WTC11 (cell line): ENCODE measurements around the gene UGGT2. TPM values are rescaled to one million over a fixed set of nuclear protein-coding genes. Genes with fewer than 3 reads are reported as not detected.
"Not testable (repeated sequence)": the region's sequence is repeated elsewhere in the genome, so short reads cannot be mapped to it uniquely, and the experiment has no call there.

ENCODE experiments used
- ATAC-seq: fragments of 200-7000 bp; cut with Tn5 transposase; 2 replicates; pipeline ENCODE4 v1.10.0; 2021; ENCODE audit warnings: mild to moderate bottlenecking, moderate library complexity
- CTCF ChIA-PET: fragments of 300-600 bp; sonication (Branson Sonifier 250); formaldehyde crosslinking; loops from one replicate; lab custom pipeline; 2021; ENCODE audit warnings: antibody characterized with exemption; lab: Charles Lee
- POLR2A ChIA-PET: fragments of 350-600 bp; sonication (Branson Sonifier 250); formaldehyde crosslinking; loops from one replicate; lab custom pipeline; 2021; ENCODE audit warnings: antibody characterized with exemption; lab: Charles Lee
- DNase-seq: peaks from one replicate; pipeline ENCODE4 v3.0.0; 2021; ENCODE audit warnings: low spot score
- H3K27ac Mint-ChIP-seq: 2 replicates; pipeline ENCODE4 v1.8.0; 2021; ENCODE audit warnings: mixed read lengths
- H3K27me3 Mint-ChIP-seq: 2 replicates; pipeline ENCODE4 v1.8.0; 2021; ENCODE audit warnings: low read depth, mild to moderate bottlenecking, moderate library complexity, mixed read lengths
- H3K36me3 Mint-ChIP-seq: 2 replicates; pipeline ENCODE4 v1.8.0; 2021; ENCODE audit warnings: mixed read lengths
- H3K4me1 Mint-ChIP-seq: 2 replicates; pipeline ENCODE4 v1.8.0; 2022; ENCODE audit warnings: mixed read lengths
- H3K4me3 Mint-ChIP-seq: 2 replicates; pipeline ENCODE4 v1.8.0; 2021; ENCODE audit warnings: mild to moderate bottlenecking, moderate library complexity, mixed read lengths
- H3K9me3 Mint-ChIP-seq: 2 replicates; pipeline ENCODE4 v1.8.0; 2021; ENCODE audit warnings: mixed read lengths
- E2F1 ChIP-seq: sonication (generic); formaldehyde crosslinking; IDR thresholded peaks from 2 replicates; pipeline ENCODE4 v1.8.0; 2022; ENCODE audit warnings: mild to moderate bottlenecking, missing genetic modification reagents
- ESRRA ChIP-seq: sonication (generic); formaldehyde crosslinking; IDR thresholded peaks from 2 replicates; pipeline ENCODE4 v1.8.1; 2022; ENCODE audit warnings: mild to moderate bottlenecking, missing genetic modification reagents, borderline replicate concordance
- ETV6 ChIP-seq: sonication (generic); formaldehyde crosslinking; IDR thresholded peaks from 2 replicates; pipeline ENCODE4 v1.8.1; 2022; ENCODE audit warnings: mild to moderate bottlenecking, missing genetic modification reagents
- GABPB1 ChIP-seq: sonication (generic); formaldehyde crosslinking; IDR thresholded peaks from 2 replicates; pipeline ENCODE4 v1.8.1; 2023; ENCODE audit warnings: mild to moderate bottlenecking, missing genetic modification reagents
- GRHL2 ChIP-seq: fragments of 250-450 bp; sonication (Bioruptor Pico); IDR thresholded peaks from 2 replicates; pipeline ENCODE4 v1.8.0; 2022; ENCODE audit warnings: mild to moderate bottlenecking, moderate library complexity; ENCODE audit not compliant: insufficient replicate concordance, severe bottlenecking
- GTF2I ChIP-seq: fragments of 250-450 bp; sonication (Bioruptor Pico); conservative IDR thresholded peaks from 2 replicates; pipeline ENCODE4 v1.4.0; 2021; ENCODE audit warnings: mild to moderate bottlenecking
- MYBL2 ChIP-seq: sonication (generic); formaldehyde crosslinking; IDR thresholded peaks from 2 replicates; pipeline ENCODE4 v1.8.1; 2023; ENCODE audit warnings: mild to moderate bottlenecking, moderate library complexity, missing genetic modification reagents
- OVOL2 ChIP-seq: fragments of 250-450 bp; sonication (Bioruptor Pico); IDR thresholded peaks from 2 replicates; pipeline ENCODE4 v1.9.0; 2021; ENCODE audit warnings: mild to moderate bottlenecking, borderline replicate concordance
- PRDM15 ChIP-seq: sonication (generic); formaldehyde crosslinking; IDR thresholded peaks from 2 replicates; pipeline ENCODE4 v1.8.0; 2022; ENCODE audit warnings: missing genetic modification reagents
- USF2 ChIP-seq: sonication (generic); formaldehyde crosslinking; IDR thresholded peaks from 2 replicates; pipeline ENCODE4 v1.8.1; 2023; ENCODE audit warnings: mild to moderate bottlenecking, missing genetic modification reagents, moderate library complexity
- ZNF232 ChIP-seq: sonication (generic); formaldehyde crosslinking; IDR thresholded peaks from 2 replicates; pipeline ENCODE4 v1.8.0; 2022; ENCODE audit warnings: mild to moderate bottlenecking, missing genetic modification reagents
- ZNF263 ChIP-seq: sonication (generic); formaldehyde crosslinking; IDR thresholded peaks from 2 replicates; pipeline ENCODE4 v1.8.1; 2022; ENCODE audit warnings: low read depth, mild to moderate bottlenecking, moderate library complexity, missing genetic modification reagents
- ZNF317 ChIP-seq: sonication (generic); formaldehyde crosslinking; IDR thresholded peaks from 2 replicates; pipeline ENCODE4 v1.8.1; 2023; ENCODE audit warnings: low read depth, mild to moderate bottlenecking, moderate library complexity, missing genetic modification reagents, borderline replicate concordance
- total RNA-seq: library from RNA; stranded (reverse); gene quantifications from 3 replicates; pipeline ENCODE4 v1.2.3, GENCODE V29; 2021

UGGT2 gene
- total RNA-seq, 1 experiment from 2014 or later = 31.1 TPM

- no peak for TF ChIP-seq ZNF263 (CRISPR knock-in tag)
Measured at GRCh38 chr13:95784900-95785290, 268.3 kb downstream of the UGGT2 start (continued).

- Mint-ChIP-seq H3K36me3 (peaks cover 20% of the 10 kb centered on the region), H3K27me3 (no peaks in the 10 kb centered on the region), H3K27ac (no peak overlapping the region), H3K4me1 (peaks cover 5% of the 10 kb centered on the region; the same call in 1 of the 2 replicates), H3K9me3 (peaks cover 9% of the 10 kb centered on the region), H3K4me3 (no peak overlapping the region)
- no peak for ATAC-seq
- ChIA-PET CTCF (no interaction called here), POLR2A (interaction anchor here (0.6 kb wide), 1 partner anchor 156 kb away, joined by 3 read pairs; no protein-coding TSS in a partner anchor)
- TF ChIP-seq GRHL2 (CRISPR knock-in tag) (no peak), ESRRA (CRISPR knock-in tag) (no peak), GABPB1 (no peak), OVOL2 (CRISPR knock-in tag) (no peak), USF2 (CRISPR knock-in tag) (no peak), ETV6 (CRISPR knock-in tag) (no peak)
- no peak for DNase-seq
Measured at GRCh38 chr13:95784161-95784899, 268.9 kb downstream of the UGGT2 start.

GRCh38 chr13:95783747-95784146 is 269.5 kb downstream of the UGGT2 start:
- H3K4me3 Mint-ChIP-seq = no peak overlapping the region
- peak; percentile 19 for DNase-seq
- TF ChIP-seq ZNF317 (CRISPR knock-in tag) = no peak
- peak; percentile 87 for TF ChIP-seq PRDM15 (CRISPR knock-in tag)
- TF ChIP-seq, all 79 proteins: peak for 1
- Mint-ChIP-seq H3K9me3 (0 out of 2 replicates have a peak, but pooled peaks cover 4% of the 10 kb centered on the region), H3K4me1 (peaks cover 5% of the 10 kb centered on the region; the same call in 1 of the 2 replicates), H3K27me3 (no peaks in the 10 kb centered on the region), H3K27ac (no peak overlapping the region), H3K36me3 (peaks cover 14% of the 10 kb centered on the region)
- peak; percentile 89 for ATAC-seq
- CTCF ChIA-PET = no interaction called here
- POLR2A ChIA-PET = interaction anchor here (0.6 kb wide), 1 partner anchor 156 kb away, joined by 3 read pairs; no protein-coding TSS in a partner anchor

GRCh38 chr13:95781940-95782339 is 271.3 kb downstream of the UGGT2 start:
- H3K27me3 Mint-ChIP-seq, ATAC-seq, H3K9me3 Mint-ChIP-seq, H3K36me3 Mint-ChIP-seq, H3K27ac Mint-ChIP-seq, CTCF ChIA-PET, POLR2A ChIA-PET, DNase-seq, H3K4me3 Mint-ChIP-seq, H3K4me1 Mint-ChIP-seq: not testable (repeated sequence)

- 0 out of 2 replicates have a peak, but pooled peaks cover 4% of the 10 kb centered on the region for H3K9me3 Mint-ChIP-seq
- peaks cover 10% of the 10 kb centered on the region for H3K36me3 Mint-ChIP-seq
- ChIA-PET POLR2A (no interaction called here), CTCF (interaction anchor here (0.7 to 1.3 kb wide), 2 partner anchors 53 to 76 kb away, joined by 3 read pairs; no protein-coding TSS in a partner anchor)
- DNase-seq (no peak), ATAC-seq (no peak; the same call in 1 of the 2 replicates)
- H3K27me3 Mint-ChIP-seq = no peaks in the 10 kb centered on the region
- peaks cover 5% of the 10 kb centered on the region; the same call in 1 of the 2 replicates for H3K4me1 Mint-ChIP-seq
- no peak overlapping the region for H3K4me3 Mint-ChIP-seq
- no peak overlapping the region for H3K27ac Mint-ChIP-seq
- TF ChIP-seq ZNF232 (CRISPR knock-in tag) = no peak
- TF ChIP-seq PRDM15 (CRISPR knock-in tag) = no peak
- TF ChIP-seq GTF2I (CRISPR knock-in tag) = no peak
- TF ChIP-seq MYBL2 = no peak
- no peak for TF ChIP-seq E2F1 (CRISPR knock-in tag)
Measured at GRCh38 chr13:95781016-95781415, 272.2 kb downstream of the UGGT2 start.
